ENCODE measurements around the gene GPC4. TPM values are rescaled to one million over a fixed set of nuclear protein-coding genes. Genes with fewer than 3 reads are reported as not detected.
A peak's percentile ranks its signal among the peaks of the same experiment; 100 is the strongest.
"Not testable (repeated sequence)": the region's sequence is repeated elsewhere in the genome, so short reads cannot be mapped to it uniquely, and the experiment has no call there.

The GPC4 gene
- total and polyA plus RNA-seq, 8 donors = 3.0 to 15.3 (median 8.3) TPM

GRCh38 chrX:133332737-133333136, 82.6 kb downstream of the GPC4 start:
- no peak for FAIRE-seq
- no peak for TF ChIP-seq CTCF (IDR thresholded peaks at IDR 0.05)
- no peak for DNase-seq
- ATAC-seq = no peak
- no peak overlapping the region for H3K27ac ChIP-seq
- H3K36me3 ChIP-seq = no peaks in the 10 kb centered on the region
- peaks cover 3 to 7% (median 5%) of the 10 kb centered on the region in 3 donors for H3K4me1 ChIP-seq
- WGBS, 2 donors = 79 to 88% methylated on average over 4 of the region's 4 CpGs
- H3K9me3 ChIP-seq = no peaks in the 10 kb centered on the region
- no peak overlapping the region for H3K4me3 ChIP-seq
- intact Hi-C loops (cut with DNase I) = loop anchor here in 1 of 3 donors (10.0 kb wide), 1 partner anchor 342 kb away; no protein-coding TSS in a partner anchor
- H3K27me3 ChIP-seq = no peaks in the 10 kb centered on the region

- intact Hi-C loops (cut with DNase I) = loop anchor here in 1 of 3 donors (10.0 kb wide), 1 partner anchor 344 kb away; no protein-coding TSS in a partner anchor
- DNase-seq = no peak
- Histone ChIP-seq H3K4me1 (peaks cover 0 to 3% (median 0%) of the 10 kb centered on the region in 3 donors), H3K36me3 (no peaks in the 10 kb centered on the region), H3K4me3 (no peak overlapping the region), H3K27me3 (no peaks in the 10 kb centered on the region), H3K9me3 (no peaks in the 10 kb centered on the region), H3K27ac (no peak overlapping the region)
- ATAC-seq = no peak
- WGBS, 2 donors = 69 to 78% methylated on average over 3 to 4 of the region's 4 CpGs
- no peak for TF ChIP-seq CTCF (IDR thresholded peaks at IDR 0.05)
- FAIRE-seq = no peak
Observed at GRCh38 chrX:133330956-133331355, 84.3 kb downstream of the GPC4 start.

GRCh38 chrX:133325422-133325821, 89.9 kb downstream of the GPC4 start:
- ATAC-seq (no peak), DNase-seq (no peak), FAIRE-seq (peak; percentile 54)
- intact Hi-C loops (cut with DNase I) = no loop called here
- no peak for TF ChIP-seq CTCF (IDR thresholded peaks at IDR 0.05)
- H3K9me3 ChIP-seq = no peaks in the 10 kb centered on the region
- H3K27me3 ChIP-seq = no peaks in the 10 kb centered on the region
- no peak overlapping the region for H3K4me3 ChIP-seq
- H3K36me3 ChIP-seq = no peaks in the 10 kb centered on the region
- H3K4me1 ChIP-seq = no peaks in the 10 kb centered on the region
- no peak overlapping the region for H3K27ac ChIP-seq

- H3K4me1 ChIP-seq = no peaks in the 10 kb centered on the region
- no peak for FAIRE-seq
- no peaks in the 10 kb centered on the region for H3K27me3 ChIP-seq
- no peaks in the 10 kb centered on the region for H3K36me3 ChIP-seq
- ATAC-seq = peak in 2 of 4 donors; percentile 35 to 60
- no peak overlapping the region for H3K27ac ChIP-seq
- H3K4me3 ChIP-seq = no peak overlapping the region
- no peak for TF ChIP-seq CTCF (IDR thresholded peaks at IDR 0.05)
- DNase-seq = no peak
- WGBS, 2 donors = 57 to 80% methylated on average over 2 of the region's 2 CpGs
- intact Hi-C loops (cut with DNase I) = no loop called here
- no peaks in the 10 kb centered on the region for H3K9me3 ChIP-seq
Observed at GRCh38 chrX:133323431-133323830, 91.9 kb downstream of the GPC4 start.

- H3K27me3 ChIP-seq; H3K4me3 ChIP-seq; H3K9me3 ChIP-seq; H3K27ac ChIP-seq; DNase-seq; H3K4me1 ChIP-seq; H3K36me3 ChIP-seq; intact Hi-C loops (cut with DNase I); ATAC-seq; FAIRE-seq: not testable (repeated sequence)
- 70 to 95% methylated on average over 9 of the region's 9 CpGs for WGBS, 2 donors
Observed at GRCh38 chrX:133322269-133322668, 93.0 kb downstream of the GPC4 start.
